ENCODE measurements around the gene MLXIP.

MLXIP gene

GRCh38 chr12:122138181-122138580 lies 59.6 kb downstream of the MLXIP start:
- Histone ChIP-seq H3K4me3 (ENCODE audit: low read depth in 1 of 2, low read length in 2 of 2) (no peak overlapping the region), H3K9me3 (ENCODE audit: low read length) (no peaks in the 10 kb centered on the region), H3K27me3 (ENCODE audit: control insufficient read depth in 1 of 2, insufficient read depth in 2 of 2, low read length in 2 of 2) (no peaks in the 10 kb centered on the region), H3K4me1 (ENCODE audit: insufficient read depth, low read length) (no peaks in the 10 kb centered on the region), H3K36me3 (ENCODE audit: insufficient read depth, low read length) (peaks cover 79% of the 10 kb centered on the region), H3K9ac (ENCODE audit: low read length) (no peak overlapping the region), H3K27ac (ENCODE audit: low read depth, low read length) (no peak overlapping the region)

GRCh38 chr12:122138616-122139015 lies 60.1 kb downstream of the MLXIP start:
- H3K9ac ChIP-seq (ENCODE audit: low read length): no peak overlapping the region
- no peak overlapping the region for H3K4me3 ChIP-seq (ENCODE audit: low read depth in 1 of 2, low read length in 2 of 2)
- H3K9me3 ChIP-seq (ENCODE audit: low read length): no peaks in the 10 kb centered on the region
- H3K4me1 ChIP-seq (ENCODE audit: insufficient read depth, low read length): no peaks in the 10 kb centered on the region
- H3K36me3 ChIP-seq (ENCODE audit: insufficient read depth, low read length): peaks cover 76% of the 10 kb centered on the region
- H3K27ac ChIP-seq (ENCODE audit: low read depth, low read length): no peak overlapping the region
- H3K27me3 ChIP-seq (ENCODE audit: control insufficient read depth in 1 of 2, insufficient read depth in 2 of 2, low read length in 2 of 2): no peaks in the 10 kb centered on the region

- Histone ChIP-seq H3K9me3 (ENCODE audit: low read length) (no peaks in the 10 kb centered on the region), H3K9ac (ENCODE audit: low read length) (no peak overlapping the region), H3K27ac (ENCODE audit: low read depth, low read length) (no peak overlapping the region), H3K27me3 (ENCODE audit: control insufficient read depth in 1 of 2, insufficient read depth in 2 of 2, low read length in 2 of 2) (no peaks in the 10 kb centered on the region), H3K4me3 (ENCODE audit: low read depth in 1 of 2, low read length in 2 of 2) (no peak overlapping the region), H3K4me1 (ENCODE audit: insufficient read depth, low read length) (no peaks in the 10 kb centered on the region), H3K36me3 (ENCODE audit: insufficient read depth, low read length) (peaks cover 72% of the 10 kb centered on the region)
These were observed 60.7 kb downstream of the MLXIP start for GRCh38 chr12:122139266-122139665.

GRCh38 chr12:122139941-122140340 lies 61.4 kb downstream of the MLXIP start:
- Histone ChIP-seq H3K4me1 (ENCODE audit: insufficient read depth, low read length) (no peaks in the 10 kb centered on the region), H3K27ac (ENCODE audit: low read depth, low read length) (no peak overlapping the region), H3K4me3 (ENCODE audit: low read depth in 1 of 2, low read length in 2 of 2) (no peak overlapping the region), H3K27me3 (ENCODE audit: control insufficient read depth in 1 of 2, insufficient read depth in 2 of 2, low read length in 2 of 2) (no peaks in the 10 kb centered on the region), H3K36me3 (ENCODE audit: insufficient read depth, low read length) (peaks cover 69% of the 10 kb centered on the region), H3K9ac (ENCODE audit: low read length) (no peak overlapping the region), H3K9me3 (ENCODE audit: low read length) (no peaks in the 10 kb centered on the region)

GRCh38 chr12:122140467-122141257 lies 62.1 kb downstream of the MLXIP start:
- Histone ChIP-seq H3K9me3 (ENCODE audit: low read length) (no peaks in the 10 kb centered on the region), H3K4me3 (ENCODE audit: low read depth in 1 of 2, low read length in 2 of 2) (no peak overlapping the region), H3K4me1 (ENCODE audit: insufficient read depth, low read length) (no peaks in the 10 kb centered on the region), H3K27ac (ENCODE audit: low read depth, low read length) (no peak overlapping the region), H3K27me3 (ENCODE audit: control insufficient read depth in 1 of 2, insufficient read depth in 2 of 2, low read length in 2 of 2) (no peaks in the 10 kb centered on the region), H3K9ac (ENCODE audit: low read length) (no peak overlapping the region), H3K36me3 (ENCODE audit: insufficient read depth, low read length) (peaks cover 62% of the 10 kb centered on the region)

GRCh38 chr12:122141911-122142725 lies 63.6 kb downstream of the MLXIP start:
- H3K9me3 ChIP-seq (ENCODE audit: low read length): no peaks in the 10 kb centered on the region
- H3K27ac ChIP-seq (ENCODE audit: low read depth, low read length): no peak overlapping the region
- H3K4me3 ChIP-seq (ENCODE audit: low read depth in 1 of 2, low read length in 2 of 2): no peak overlapping the region
- no peaks in the 10 kb centered on the region for H3K4me1 ChIP-seq (ENCODE audit: insufficient read depth, low read length)
- H3K9ac ChIP-seq (ENCODE audit: low read length): no peak overlapping the region
- peaks cover 53% of the 10 kb centered on the region for H3K36me3 ChIP-seq (ENCODE audit: insufficient read depth, low read length)
- H3K27me3 ChIP-seq (ENCODE audit: control insufficient read depth in 1 of 2, insufficient read depth in 2 of 2, low read length in 2 of 2): no peaks in the 10 kb centered on the region

GRCh38 chr12:122142857-122143256 lies 64.3 kb downstream of the MLXIP start:
- no peaks in the 10 kb centered on the region for H3K4me1 ChIP-seq (ENCODE audit: insufficient read depth, low read length)
- H3K4me3 ChIP-seq (ENCODE audit: low read depth in 1 of 2, low read length in 2 of 2): no peak overlapping the region
- H3K27me3 ChIP-seq (ENCODE audit: control insufficient read depth in 1 of 2, insufficient read depth in 2 of 2, low read length in 2 of 2): no peaks in the 10 kb centered on the region
- H3K36me3 ChIP-seq (ENCODE audit: insufficient read depth, low read length): peaks cover 51% of the 10 kb centered on the region
- H3K9ac ChIP-seq (ENCODE audit: low read length): no peak overlapping the region
- no peaks in the 10 kb centered on the region for H3K9me3 ChIP-seq (ENCODE audit: low read length)
- no peak overlapping the region for H3K27ac ChIP-seq (ENCODE audit: low read depth, low read length)

- no peaks in the 10 kb centered on the region for H3K4me1 ChIP-seq (ENCODE audit: insufficient read depth, low read length)
- H3K9ac ChIP-seq (ENCODE audit: low read length): no peak overlapping the region
- H3K27ac ChIP-seq (ENCODE audit: low read depth, low read length): no peak overlapping the region
- no peak overlapping the region for H3K4me3 ChIP-seq (ENCODE audit: low read depth in 1 of 2, low read length in 2 of 2)
- H3K9me3 ChIP-seq (ENCODE audit: low read length): no peaks in the 10 kb centered on the region
- H3K36me3 ChIP-seq (ENCODE audit: insufficient read depth, low read length): peaks cover 36% of the 10 kb centered on the region
- H3K27me3 ChIP-seq (ENCODE audit: control insufficient read depth in 1 of 2, insufficient read depth in 2 of 2, low read length in 2 of 2): no peaks in the 10 kb centered on the region
These were observed 66.3 kb downstream of the MLXIP start for GRCh38 chr12:122144885-122145284.

- H3K36me3 ChIP-seq (ENCODE audit: insufficient read depth, low read length): peaks cover 31% of the 10 kb centered on the region
- H3K9me3 ChIP-seq (ENCODE audit: low read length): no peaks in the 10 kb centered on the region
- no peak overlapping the region for H3K9ac ChIP-seq (ENCODE audit: low read length)
- no peak overlapping the region for H3K27ac ChIP-seq (ENCODE audit: low read depth, low read length)
- no peak overlapping the region for H3K4me3 ChIP-seq (ENCODE audit: low read depth in 1 of 2, low read length in 2 of 2)
- H3K4me1 ChIP-seq (ENCODE audit: insufficient read depth, low read length): no peaks in the 10 kb centered on the region
- no peaks in the 10 kb centered on the region for H3K27me3 ChIP-seq (ENCODE audit: control insufficient read depth in 1 of 2, insufficient read depth in 2 of 2, low read length in 2 of 2)
These were observed 67.2 kb downstream of the MLXIP start for GRCh38 chr12:122145505-122146330.

GRCh38 chr12:122147514-122148290 lies 69.1 kb downstream of the MLXIP start:
- Histone ChIP-seq H3K9me3 (ENCODE audit: low read length) (no peaks in the 10 kb centered on the region), H3K27me3 (ENCODE audit: control insufficient read depth in 1 of 2, insufficient read depth in 2 of 2, low read length in 2 of 2) (no peaks in the 10 kb centered on the region)

More at GRCh38 chr12:122147514-122148290, 69.1 kb downstream of the MLXIP start:
- Histone ChIP-seq H3K9ac (ENCODE audit: low read length) (no peak overlapping the region), H3K4me1 (ENCODE audit: insufficient read depth, low read length) (peaks cover 4% of the 10 kb centered on the region), H3K27ac (ENCODE audit: low read depth, low read length) (no peak overlapping the region), H3K36me3 (ENCODE audit: insufficient read depth, low read length) (peaks cover 11% of the 10 kb centered on the region), H3K4me3 (ENCODE audit: low read depth in 1 of 2, low read length in 2 of 2) (no peak overlapping the region)

Data from muscle layer of colon (tissue), 2 donors.